RPMI7951 (cell line): ENCODE data around the gene RBP5. TPM values are rescaled to one million over a fixed set of nuclear protein-coding genes. Genes with fewer than 3 reads are reported as not detected.

Experiments
- DNase-seq: peaks from one replicate; pipeline ENCODE4 v3.0.0-alpha.2; 2012; ENCODE audit warnings: low read depth
- total RNA-seq: library from RNA; depleted of rRNA; stranded (reverse); fragments of >200 nt; shearing (Covaris generic); gene quantifications from 2 replicates; pipeline ENCODE4 v1.2.3, GENCODE V29; 2014

The RBP5 gene
- total RNA-seq, 1 experiment from 2014 or later, result not detected

DNA sequence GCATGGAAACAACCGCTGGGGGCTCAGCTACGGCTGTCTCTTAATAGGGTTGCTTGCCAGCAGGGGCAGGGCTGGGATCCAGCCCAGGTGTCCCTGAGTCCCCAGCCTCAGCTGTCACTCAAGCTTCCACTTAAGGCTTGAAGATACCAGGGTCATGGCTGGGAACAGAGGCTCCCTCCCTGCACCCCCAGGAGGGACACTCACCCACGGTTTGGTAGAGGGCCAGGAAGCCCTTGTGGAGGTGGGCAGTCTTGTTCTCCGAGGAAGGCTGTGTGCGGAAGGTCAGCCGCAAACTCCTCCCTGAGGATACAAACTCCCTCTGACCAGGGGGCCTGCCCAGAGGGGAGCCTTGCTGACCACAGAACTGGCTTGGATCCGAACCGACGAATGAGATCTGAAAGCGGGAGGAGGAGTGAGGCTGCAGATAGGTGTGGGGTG lies 27.0 kb downstream of the RBP5 start:
- no peak for DNase-seq

DNA sequence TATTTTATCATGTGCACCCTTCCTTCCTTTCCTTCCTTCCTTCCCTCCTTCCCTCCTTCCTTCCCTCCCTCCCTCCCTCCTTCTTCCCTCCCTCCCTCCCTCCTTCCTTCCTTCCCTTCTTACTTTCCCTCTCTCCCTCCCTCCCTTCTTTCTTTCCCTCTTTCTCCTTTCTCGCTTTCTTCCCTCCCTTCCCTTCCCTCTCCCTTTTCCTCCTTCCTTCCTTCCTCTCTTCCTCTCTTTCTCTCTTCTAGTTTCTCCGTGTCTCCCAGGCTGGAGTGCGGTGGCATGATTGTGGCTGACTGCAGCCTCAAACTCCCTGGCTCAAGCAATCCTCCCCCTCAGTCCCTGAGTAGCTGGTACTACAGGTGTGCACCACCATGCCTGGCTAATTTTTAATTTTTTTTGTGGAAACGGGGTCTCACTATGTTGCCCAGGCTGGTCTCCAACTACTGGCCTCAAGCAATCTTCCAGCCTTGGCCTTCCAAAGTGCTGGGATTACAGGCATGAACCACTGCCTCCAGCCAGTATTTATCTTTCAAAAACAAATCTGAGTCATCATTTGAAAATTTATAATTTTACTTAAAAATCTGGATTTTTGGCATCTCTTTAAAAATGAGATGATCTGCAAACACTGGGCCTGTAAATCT lies 27.5 kb downstream of the RBP5 start:
- no peak for DNase-seq

DNA sequence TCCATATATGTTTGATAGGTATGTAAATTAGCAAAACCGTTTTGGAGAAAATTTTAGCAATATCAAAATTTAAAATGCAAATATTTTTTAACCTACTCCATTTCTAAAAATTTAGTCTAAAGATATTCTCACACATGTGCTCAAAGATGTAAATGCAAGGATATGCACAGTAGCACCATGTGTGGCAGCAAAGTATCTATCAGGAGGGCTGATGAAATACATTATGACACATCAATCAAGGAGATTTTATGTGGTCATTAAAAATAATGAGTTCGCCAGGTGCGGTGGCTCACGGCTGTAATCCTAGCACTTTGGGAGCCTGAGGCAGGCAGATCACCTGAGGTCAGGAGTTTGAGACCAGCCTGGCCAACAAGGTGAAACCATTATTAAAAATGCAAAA lies 28.4 kb downstream of the RBP5 start:
- DNase-seq, result no peak

DNA sequence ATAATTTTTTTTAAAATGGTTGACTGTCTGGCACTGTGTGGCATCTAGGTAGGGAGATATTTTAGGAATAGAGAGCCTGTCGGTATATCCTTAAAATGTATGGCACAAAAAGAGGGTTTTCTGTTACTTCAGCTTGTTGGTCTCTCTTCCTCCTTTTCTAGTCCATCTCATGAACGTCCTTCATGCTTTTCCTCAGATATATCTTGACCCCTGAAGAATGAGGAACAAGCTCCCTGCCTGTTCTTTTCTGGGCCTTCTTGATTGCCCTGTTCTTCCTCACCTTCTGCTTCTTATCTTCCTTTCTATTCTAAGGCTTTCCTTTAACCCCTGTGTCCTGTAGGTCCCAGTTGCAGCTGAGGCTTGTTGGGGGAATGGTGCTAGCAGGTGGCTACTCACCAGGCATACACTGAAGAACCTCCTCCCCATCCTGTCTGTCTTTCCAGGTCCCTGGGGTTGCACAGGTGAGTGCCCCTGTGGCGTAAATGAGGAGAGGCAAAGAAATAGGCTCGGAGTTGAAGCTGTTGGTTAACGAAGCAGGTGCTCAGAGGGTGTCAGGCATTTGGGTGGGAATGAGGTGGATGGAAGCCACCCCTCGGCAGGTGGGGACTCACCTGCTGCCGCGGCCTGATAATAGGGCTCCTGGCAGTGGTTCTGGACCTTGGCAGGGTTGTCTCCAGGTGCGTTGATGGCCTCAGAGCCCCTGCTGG lies 29.2 kb downstream of the RBP5 start:
- DNase-seq, result no peak

DNA sequence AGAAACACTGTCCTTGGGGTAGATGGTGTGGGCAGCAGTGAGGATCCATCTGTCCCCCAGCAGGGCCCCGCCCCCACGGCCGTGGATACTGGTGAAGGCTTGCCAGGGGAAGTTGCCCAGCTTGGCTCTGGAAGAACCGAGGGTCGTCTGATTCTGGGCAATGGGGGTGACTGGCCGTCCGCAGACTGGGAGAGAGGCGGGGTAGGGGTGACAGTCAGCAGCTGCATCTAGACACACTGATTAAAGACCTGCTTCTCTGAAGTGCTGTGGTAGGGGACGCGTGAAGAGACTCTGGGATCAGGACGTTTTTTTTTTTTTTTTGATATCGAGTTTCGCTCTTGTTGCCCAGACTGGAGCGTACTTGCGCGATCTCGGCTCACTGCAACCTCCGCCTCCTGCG lies 31.7 kb downstream of the RBP5 start:
- DNase-seq, result no peak

DNA sequence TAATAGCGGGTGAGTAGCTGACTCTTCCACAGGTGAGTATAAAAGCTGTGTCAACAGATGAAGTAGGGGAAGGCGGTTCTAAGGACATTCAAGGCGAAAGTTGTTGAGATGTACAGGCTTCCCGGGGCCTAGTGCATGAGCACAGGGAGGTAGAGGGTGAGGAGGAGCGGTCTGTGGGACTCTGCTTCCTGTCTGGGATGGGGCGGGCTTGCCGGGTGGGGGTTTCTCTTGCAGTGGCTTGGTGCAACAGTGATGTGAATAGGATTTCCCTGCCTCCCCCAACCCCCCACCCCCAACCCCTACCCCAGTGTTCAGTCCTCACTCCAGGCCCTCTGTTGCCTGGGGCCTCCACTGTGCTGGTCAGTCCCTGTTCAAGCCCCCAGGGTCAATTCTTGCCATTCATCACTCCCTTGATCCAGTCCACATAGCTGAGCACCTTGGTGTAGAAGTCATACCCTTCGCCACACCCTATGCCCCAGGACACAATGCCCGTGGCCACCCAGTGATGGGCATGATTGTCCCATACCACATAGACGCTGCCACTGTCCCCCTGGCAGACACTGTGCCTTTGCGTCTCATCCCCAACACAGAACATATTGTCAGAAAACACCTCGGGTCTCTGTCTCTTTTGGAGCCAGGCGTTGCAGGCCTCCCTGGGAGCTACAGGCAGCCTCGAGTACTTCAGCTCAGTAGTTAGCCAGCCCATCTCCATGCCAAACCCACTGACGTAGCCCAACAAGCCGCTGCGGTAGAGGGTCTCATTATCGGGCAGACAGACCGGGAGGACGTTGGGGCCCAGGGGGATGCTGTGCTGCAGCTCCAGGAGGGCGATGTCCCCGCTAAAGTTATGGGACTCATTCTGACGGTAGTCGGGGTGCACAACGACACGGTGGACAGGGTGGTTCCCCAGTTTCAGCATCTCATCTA lies 32.4 kb downstream of the RBP5 start:
- no peak for DNase-seq

DNA sequence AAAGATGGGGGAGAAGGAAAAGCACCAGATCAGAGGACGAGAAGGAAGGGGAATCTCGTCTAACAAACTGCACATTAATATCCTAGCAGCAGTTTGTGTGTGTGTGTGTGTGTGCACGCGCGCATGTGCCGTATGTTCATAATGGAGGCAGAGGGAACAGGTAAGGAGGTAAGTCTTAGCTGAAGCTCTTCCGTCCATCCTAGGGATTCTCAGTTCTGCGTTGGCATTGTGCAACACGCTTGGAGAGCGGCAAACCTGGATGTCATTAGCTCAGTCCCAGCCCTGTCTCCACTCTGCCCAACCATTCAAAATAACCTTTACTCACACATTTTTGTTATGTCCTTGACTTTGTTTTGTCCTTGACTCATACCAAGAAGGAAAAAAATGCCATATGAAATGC lies 34.8 kb downstream of the RBP5 start:
- DNase-seq, result no peak

DNA sequence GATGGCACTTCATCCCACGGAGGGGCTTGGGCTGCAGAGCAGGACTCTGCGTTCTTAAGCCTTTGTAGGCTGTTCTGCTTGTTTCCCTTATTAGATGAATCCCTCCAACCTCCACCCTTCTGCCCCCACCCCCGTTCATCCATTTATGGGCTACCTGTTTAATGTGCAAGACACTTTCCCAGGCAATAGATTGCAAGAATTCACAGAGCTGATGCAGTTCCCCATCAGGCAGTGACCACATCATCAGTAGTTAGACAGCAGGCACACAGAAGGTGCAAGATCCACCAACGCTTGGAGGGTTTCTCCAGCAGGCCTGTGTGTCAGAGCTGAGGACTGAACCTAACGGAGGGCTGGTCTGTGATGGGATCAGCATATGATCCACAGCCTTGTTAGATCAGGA lies 35.2 kb downstream of the RBP5 start:
- no peak for DNase-seq

DNA sequence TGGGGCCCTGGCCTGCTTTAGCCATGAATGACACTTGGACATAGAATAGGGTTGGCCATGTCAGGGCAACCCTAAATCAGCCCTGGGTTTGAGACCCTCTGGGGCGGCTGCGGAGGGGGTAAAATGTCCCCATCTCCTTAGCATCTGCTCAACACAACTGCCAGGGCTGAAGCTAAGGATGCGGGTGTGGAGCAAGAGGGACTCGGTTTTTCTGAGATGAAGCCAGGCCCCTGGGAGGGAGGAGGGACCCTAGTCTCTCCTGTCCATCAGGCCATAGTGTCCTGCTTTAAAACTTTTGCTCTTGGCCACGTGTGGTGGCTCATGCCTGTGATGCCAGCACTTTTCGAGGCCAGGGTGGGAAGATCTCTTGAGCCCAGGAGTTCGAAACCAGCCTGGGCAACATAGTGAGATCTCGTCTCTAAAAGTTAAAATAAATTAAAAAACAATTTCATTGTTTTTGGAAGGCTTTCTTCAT lies 35.7 kb downstream of the RBP5 start:
- no peak for DNase-seq

DNA sequence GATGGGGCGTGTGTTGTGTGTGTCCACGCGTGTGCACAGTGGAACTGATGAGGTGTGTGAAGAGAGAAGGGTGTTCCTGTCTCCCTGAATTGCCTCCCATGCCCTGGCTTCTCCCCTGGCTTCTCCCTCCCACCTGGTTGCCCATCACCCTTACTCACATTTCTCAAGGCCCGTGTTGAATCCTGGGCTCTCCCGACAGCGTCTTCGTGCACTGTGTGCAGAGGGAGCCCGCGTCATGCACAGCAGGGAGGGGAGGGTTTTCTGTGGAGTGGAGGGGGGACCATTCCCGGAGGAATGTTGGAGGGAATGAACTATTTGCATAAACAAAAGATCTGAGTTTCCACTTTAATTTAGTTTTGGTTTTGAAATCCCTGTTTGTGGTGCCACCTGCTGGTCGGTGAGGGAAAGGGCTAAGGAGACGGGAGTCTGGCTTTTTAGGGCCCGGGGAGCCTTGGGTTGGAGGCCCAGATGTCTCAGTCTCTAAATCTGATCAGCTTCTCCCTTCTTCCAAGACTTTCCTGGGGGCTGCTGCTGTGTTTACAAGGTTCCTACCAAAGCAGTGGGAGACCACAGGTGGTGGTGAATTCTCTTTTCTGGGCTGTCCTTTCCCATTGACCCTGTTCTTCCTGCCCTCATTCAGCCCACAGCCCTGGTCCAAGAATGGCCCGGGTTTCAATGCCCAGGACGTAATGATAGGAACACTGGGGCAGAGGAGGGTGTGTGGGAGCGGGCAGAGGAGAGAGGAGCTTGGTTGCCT lies 36.3 kb downstream of the RBP5 start, which contains the start of gene C1R:
Gene C1R, minus strand, starts transcription at position 217 of the 757 bp plus-strand sequence. Its CDS starts 57 bp downstream, at position 160.
- peak; percentile 75 for DNase-seq

DNA sequence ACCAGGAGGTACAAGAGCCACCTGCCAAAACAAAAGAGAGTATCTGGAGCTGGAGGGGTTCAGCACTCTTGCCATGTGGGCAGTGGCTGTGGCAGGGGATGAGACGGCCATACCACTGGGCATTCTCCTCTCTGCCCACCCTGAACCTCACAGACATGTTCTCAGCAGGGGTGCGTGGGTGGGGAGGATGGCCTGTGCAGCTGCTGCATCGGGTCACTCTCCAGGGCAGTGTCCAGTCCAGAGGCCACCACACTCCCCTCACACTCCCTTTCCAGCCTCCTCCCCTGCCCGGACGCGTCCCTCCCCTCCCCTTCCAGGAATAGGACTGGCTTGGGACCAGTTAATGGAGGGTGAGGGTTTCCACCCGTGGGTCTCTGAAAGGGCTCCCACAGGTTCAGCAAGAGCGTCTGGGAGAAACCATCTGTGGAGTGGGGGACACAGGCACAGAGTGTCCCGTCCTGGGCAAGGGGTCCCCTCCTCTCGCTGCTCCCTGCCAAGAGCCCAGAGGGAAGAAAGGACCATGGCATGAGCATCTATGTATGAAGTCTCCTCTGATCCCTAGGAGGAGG lies 36.9 kb downstream of the RBP5 start:
- no peak for DNase-seq

DNA sequence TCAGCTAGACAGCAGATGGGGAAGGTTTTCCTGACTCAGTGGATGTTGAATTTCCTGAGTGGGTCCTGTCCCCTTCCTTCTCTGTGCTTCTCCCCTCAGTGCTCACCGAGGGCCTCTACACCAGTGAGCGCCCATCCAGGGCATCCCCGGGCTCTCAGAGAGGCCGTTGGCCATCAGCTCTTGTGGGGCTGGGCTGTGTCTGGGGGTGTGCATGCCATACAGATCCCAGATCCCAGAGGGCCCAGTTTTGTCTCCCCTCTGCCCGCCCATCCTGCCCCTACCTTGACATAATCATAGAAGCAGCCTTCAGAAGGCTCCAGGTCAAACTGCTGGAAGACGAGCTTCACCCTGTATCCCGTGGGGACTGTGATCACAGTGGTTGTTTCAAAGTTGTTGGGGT lies 37.5 kb downstream of the RBP5 start:
- DNase-seq, result no peak

DNA sequence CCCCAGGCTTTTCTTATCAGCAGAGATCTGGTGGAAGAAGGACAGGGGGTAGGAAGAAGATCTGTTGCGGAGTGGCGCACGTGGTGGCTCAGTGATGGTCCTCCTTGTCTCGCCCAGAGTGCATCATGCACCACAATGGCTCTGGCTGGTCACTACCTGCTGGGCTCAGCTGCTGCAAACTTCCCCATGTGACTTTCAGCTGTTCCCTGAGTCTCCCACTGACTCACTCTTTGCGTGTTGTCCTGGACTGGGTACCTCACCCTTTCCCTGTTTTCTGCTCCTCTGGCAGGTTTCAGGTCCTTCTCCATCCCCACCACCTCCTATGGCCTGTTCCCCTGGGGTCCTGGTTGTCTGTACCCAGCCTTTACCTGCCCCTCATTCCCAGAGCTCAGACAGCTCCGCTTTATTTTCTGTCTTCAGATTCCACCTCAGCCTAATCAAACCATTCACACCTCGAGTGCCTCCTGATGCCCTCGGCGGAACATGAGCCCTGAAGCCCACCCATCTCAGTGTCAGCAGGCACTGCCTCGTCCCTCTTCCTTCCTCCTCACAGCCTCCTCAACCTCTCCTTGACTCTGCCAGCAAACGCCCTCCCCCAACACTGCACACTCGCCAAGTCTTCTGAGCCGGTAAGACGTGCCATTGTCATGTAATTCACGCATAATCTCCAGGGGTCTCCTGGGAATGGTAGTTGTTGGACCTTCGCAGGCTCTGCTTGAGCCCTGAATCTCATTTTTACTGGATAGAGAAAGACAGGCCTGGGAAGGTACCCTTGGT lies 38.3 kb downstream of the RBP5 start:
- no peak for DNase-seq

DNA sequence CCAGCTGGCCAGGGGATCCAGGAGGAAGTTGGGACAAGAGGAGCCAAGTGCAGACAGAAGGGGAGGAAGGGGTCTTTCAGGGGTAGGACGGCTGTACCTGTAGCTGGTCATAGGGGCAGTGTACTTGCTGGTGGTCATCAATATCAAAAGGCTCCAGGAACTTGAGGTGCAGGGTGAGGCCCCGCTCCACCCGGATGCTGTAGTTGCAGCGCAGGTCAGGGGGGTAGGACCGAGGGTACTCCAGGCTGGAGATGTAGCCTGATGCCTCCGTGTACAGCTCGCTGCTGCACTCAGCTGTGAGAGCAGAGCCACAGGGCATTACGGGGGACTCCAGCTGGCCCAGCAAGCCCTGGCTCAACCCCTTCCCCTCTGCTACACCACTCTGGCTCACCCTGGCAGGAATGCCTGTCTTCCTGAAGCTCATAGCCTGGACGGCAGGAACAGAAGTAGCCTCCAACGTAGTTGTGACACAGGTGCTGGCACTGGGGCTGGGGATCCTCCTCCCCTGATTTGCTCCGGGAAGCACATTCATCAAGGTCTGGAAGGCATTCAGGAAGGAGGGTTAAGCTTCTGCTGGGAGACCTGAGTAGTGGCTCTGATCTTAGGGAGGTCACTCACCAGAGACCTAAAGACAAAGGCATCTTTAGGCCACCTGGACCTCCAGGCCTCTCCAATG lies 39.4 kb downstream of the RBP5 start:
- no peak for DNase-seq

DNA sequence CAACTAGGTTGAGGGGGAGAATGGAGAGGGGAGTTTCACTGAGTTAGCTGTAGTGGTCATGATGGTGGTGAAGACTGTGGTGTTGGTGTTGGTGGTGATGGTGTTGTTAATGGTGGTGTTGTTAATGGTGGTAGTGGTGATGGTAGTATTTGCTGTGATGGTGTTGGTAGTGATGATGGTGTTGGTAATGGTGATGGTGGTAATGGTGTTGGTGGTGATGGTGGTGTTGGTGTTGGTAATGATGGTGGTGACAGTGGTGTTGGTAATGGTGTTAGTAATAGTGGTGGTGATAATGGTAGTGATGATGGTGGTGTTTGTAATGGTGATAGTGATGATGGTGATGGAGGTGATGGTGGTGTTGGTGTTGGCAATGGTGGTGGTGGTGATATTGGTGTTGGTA lies 45.6 kb downstream of the RBP5 start:
- no peak for DNase-seq

DNA sequence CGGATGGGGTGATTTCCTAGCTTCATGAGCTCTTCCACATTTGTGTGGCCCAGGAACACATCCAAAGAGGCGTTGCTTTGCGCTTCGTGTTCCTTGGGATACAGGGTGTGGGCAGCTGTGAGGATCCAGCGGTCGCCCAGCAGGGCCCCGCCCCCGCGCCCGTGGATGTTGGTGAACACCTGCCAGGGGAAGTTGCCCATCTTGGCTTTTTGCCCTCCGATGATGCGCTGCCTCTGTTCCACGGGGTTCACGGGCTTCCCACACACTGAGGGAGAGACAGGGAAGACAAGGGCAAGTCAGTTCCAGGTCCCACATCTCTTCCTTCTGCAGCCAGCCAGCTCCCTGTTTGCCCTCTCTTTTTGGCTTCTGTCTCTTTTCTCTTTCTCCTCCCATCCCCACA lies 47.7 kb downstream of the RBP5 start:
- no peak for DNase-seq

DNA sequence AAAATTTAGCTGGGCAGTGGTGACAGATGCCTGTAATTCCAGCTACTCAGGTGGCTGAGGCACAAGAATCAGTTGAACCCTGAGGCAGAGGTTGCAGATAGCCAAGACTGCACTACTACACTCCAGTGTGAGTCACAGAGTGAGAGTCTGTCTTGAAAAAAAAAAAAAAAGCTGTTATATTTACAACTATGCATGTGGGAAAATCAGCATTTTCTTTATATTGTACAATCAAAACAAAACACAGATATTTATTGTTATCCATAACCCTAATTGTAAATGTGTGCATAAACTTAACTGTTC lies 48.9 kb downstream of the RBP5 start:
- DNase-seq, result peak; percentile 58

DNA sequence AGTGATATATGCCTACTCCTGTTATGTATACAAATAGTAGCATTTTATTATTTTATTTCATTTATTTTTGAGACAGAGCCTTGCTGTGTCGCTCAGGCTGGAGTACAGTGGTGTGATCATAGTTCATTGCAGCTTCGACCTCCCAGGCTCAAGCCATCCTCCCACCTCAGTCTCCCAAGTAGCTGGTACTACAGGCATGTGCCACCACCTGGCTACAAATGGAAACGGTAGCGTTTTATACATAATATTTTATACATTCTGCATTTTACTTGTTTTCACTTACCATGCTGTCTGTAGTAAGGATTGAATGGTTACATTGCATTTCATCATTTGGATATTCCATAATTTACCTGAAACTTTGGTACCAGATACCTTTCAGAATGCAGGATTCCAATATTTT lies 50.5 kb downstream of the RBP5 start:
- no peak for DNase-seq

DNA sequence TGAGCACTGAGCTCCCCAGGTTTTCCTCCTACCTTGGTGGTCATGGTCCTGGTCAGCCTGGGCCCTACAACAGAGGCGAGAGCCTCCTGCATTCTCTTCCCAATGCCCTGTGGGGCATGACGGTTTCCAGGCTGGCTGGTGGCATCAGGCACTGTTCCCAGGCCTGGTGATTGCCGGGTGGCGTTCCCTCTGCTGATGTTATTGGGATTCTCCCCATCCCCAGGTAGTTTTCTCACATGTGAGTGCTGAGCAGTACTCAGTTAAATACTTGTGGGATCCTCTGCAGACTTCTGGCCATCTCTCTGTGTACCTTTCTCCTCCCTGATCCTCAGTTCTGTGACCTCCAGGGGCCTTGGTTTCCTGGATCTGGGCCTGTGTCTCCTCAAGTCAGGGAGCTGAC lies 52.2 kb downstream of the RBP5 start:
- DNase-seq, result no peak

DNA sequence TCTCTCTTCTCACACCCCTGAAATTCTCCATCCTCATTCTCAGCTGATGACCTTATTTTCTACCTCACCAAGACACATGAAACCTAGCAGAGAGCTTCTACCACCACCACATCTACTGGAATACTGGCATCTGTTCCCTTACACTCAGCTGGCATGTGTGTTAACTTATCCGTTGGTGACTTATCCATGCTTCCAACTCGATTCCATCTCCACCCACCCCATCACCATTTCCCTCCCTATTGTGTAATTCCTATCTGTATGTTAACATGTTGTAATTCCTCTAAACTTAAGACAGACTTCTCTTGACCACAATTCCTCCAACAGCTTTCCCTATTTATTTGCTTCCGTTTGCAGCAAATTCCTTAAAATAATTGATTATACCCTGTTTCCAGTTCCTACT lies 52.8 kb downstream of the RBP5 start:
- DNase-seq, result peak; percentile 12
